ENCODE measurements around the gene CLDND1.

CLDND1 gene

GRCh38 chr3:98531622-98532274, 9.0 kb upstream of the CLDND1 start, which contains the start of gene GPR15:
TSS of gene GPR15 (plus strand) at chr3:98531978. CDS start at chr3:98532034, 56 bp downstream.
- no peak for DNase-seq (ENCODE audit: low spot score)
- TF ChIP-seq CTCF (IDR thresholded peaks at IDR 0.05), result no peak
- Histone ChIP-seq H3K27ac (no peak within 1 kb of the TSS), H3K4me3 (no peak within 1 kb of the TSS)

- TF ChIP-seq CTCF (IDR thresholded peaks at IDR 0.05), result no peak
- no peak overlapping the region for H3K27ac ChIP-seq
- H3K4me3 ChIP-seq, result no peak overlapping the region
- DNase-seq (ENCODE audit: low spot score), result no peak
These were observed 8.0 kb upstream of the CLDND1 start for GRCh38 chr3:98530676-98531075.

GRCh38 chr3:98529856-98530459, 7.3 kb upstream of the CLDND1 start:
- no peak overlapping the region for H3K27ac ChIP-seq
- no peak for DNase-seq (ENCODE audit: low spot score)
- no peak overlapping the region for H3K4me3 ChIP-seq
- no peak for TF ChIP-seq CTCF (IDR thresholded peaks at IDR 0.05)

GRCh38 chr3:98528474-98529346, 6.0 kb upstream of the CLDND1 start:
- DNase-seq (ENCODE audit: low spot score), result no peak
- TF ChIP-seq CTCF (IDR thresholded peaks at IDR 0.05), result no peak
- H3K4me3 ChIP-seq, result no peak overlapping the region
- H3K27ac ChIP-seq, result no peak overlapping the region

GRCh38 chr3:98525494-98525893, 2.8 kb upstream of the CLDND1 start:
- no peak for TF ChIP-seq CTCF (IDR thresholded peaks at IDR 0.05)
- DNase-seq (ENCODE audit: low spot score), result no peak
- no peak overlapping the region for H3K4me3 ChIP-seq
- no peak overlapping the region for H3K27ac ChIP-seq

GRCh38 chr3:98521897-98522543, 682 bp downstream of the CLDND1 start:
- TF ChIP-seq CTCF (IDR thresholded peaks at IDR 0.05), result no peak
- no peak for DNase-seq (ENCODE audit: low spot score)
- Histone ChIP-seq H3K4me3 (peak overlapping the region; percentile 91), H3K27ac (peak overlapping the region; percentile 95 to 98)
